ACHN (cell line): Measurements from ENCODE around the gene SGO1.

Source experiments
- DNase-seq: peaks from one replicate; pipeline ENCODE4 v3.0.0-alpha.2; 2015
- in situ Hi-C: cut with HindIII; loops from 2 replicates; pipeline ENCODE4 v1.10.0; 2017; ENCODE audit warnings: low sequenced_read_pairs, low pct_ligation_motif_present, low pct_unique_long_range_greater_than_20kb

The SGO1 gene

DNA sequence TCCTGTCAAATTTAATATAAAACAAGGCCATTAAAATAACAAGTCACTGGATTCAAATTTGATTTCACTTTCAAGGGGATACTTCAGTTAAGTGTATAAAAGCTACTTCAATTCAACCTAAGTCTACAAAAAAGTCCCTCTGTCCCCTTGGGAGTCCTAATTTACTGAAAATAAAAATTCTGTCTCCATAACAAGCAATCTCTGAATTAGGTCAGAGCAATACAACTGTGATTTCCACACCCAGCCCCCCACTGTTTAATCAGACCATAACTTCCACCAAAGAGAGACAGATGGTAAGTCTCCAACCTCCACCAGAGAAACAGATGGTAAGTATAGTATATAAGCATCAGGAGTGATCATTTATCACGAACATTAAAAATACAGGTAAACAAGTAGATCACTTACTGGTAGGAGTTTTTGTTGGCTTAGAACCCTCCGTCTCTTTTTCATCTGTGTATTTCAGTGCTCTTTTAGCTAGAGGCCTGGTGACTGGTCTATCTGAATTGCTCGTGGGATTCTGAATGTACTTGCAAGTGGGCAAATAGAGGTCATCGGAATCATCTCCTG lies 12.1 kb downstream of the SGO1 start:
- DNase-seq = no peak
- in situ Hi-C loops = no loop called here

DNA sequence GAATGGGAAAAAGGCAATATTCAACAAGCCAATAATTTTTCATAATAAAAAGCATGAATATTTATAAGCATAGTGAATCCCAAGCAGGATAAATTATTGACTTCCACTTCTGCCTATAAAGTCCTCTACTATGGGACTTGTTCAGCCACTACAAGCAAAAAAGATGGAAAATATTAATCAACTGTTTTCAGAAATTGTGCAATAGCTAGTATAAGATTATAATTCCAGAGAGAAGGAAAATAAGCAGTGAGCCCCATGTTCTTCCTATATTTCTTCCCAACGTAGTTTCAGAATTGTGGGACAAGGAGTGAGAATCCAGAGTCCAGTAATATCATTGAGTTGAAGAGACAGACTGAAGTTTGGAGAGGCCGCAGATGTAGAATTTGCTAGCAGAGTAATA lies 24.3 kb downstream of the SGO1 start:
- no peak for DNase-seq
- in situ Hi-C loops = no loop called here

DNA sequence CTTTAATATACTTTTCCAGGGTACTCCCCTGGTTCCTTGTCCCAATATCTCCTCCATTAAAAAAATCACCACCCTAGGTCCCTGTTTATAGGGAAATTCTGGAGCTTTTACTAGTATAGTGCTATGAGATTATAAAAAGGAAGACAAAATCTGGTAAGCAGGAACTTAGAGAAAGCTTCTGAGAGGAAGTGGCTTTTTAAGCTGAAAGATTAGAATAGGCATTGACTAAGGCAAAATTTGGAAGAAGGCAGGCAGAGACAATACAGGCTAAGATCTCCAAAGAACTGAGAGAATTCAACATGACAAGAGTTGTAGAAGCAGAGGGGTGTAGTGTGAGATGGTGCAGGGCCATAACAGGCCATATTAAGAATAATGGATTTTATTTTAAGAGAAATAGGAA lies 25.8 kb downstream of the SGO1 start:
- no peak for DNase-seq
- in situ Hi-C loops = no loop called here

- DNase-seq = no peak
- in situ Hi-C loops = no loop called here
Measured at GRCh38 chr3:20154928-20155327, 31.1 kb downstream of the SGO1 start.

GRCh38 chr3:20154078-20154477 lies 31.9 kb downstream of the SGO1 start:
- no peak for DNase-seq
- in situ Hi-C loops = no loop called here

GRCh38 chr3:20148466-20148865 lies 37.5 kb downstream of the SGO1 start:
- no peak for DNase-seq
- in situ Hi-C loops = no loop called here

- in situ Hi-C loops = no loop called here
Measured at GRCh38 chr3:20147361-20147760, 38.6 kb downstream of the SGO1 start.

DNA sequence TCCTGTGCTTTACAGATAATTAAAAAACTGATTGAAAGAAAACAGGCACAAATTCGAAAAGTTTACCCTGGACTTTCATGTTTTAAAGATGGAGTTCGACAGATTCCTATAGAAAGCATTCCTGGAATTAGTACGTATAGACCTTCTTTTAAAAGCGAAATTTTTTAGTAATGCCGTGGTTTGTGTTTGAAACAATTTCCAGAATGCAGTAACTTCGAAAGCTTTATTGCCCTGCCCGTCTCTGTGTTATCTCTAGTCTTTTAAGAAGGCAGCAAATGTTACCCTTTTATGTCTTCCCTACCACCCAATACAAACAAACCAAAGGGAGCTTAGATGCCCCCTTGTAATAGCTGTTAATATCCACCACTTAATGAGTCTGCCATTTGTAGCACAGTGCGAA lies 39.7 kb downstream of the SGO1 start:
- no peak for DNase-seq
- in situ Hi-C loops = no loop called here

More at GRCh38 chr3:20147361-20147760, 38.6 kb downstream of the SGO1 start:
- DNase-seq = no peak

GRCh38 chr3:20145874-20146273 lies 40.1 kb downstream of the SGO1 start:
- DNase-seq = no peak
- in situ Hi-C loops = no loop called here

- in situ Hi-C loops = no loop called here
Measured at GRCh38 chr3:20143519-20143918, 42.5 kb downstream of the SGO1 start.

GRCh38 chr3:20142517-20142916 lies 43.5 kb downstream of the SGO1 start:
- no peak for DNase-seq
- in situ Hi-C loops = no loop called here

More at GRCh38 chr3:20143519-20143918, 42.5 kb downstream of the SGO1 start:
- no peak for DNase-seq

GRCh38 chr3:20141851-20142250 lies 44.2 kb downstream of the SGO1 start:
- DNase-seq = no peak
- in situ Hi-C loops = no loop called here

- in situ Hi-C loops = no loop called here
- DNase-seq = no peak
Measured at GRCh38 chr3:20141316-20141715, 44.7 kb downstream of the SGO1 start.

- DNase-seq = no peak
- in situ Hi-C loops = no loop called here
Measured at GRCh38 chr3:20140881-20141280, 45.1 kb downstream of the SGO1 start.

GRCh38 chr3:20137647-20138046 lies 48.4 kb downstream of the SGO1 start:
- DNase-seq = no peak
- in situ Hi-C loops = no loop called here

- DNase-seq = no peak
- in situ Hi-C loops = no loop called here
Measured at GRCh38 chr3:20136231-20136630, 49.8 kb downstream of the SGO1 start.

DNA sequence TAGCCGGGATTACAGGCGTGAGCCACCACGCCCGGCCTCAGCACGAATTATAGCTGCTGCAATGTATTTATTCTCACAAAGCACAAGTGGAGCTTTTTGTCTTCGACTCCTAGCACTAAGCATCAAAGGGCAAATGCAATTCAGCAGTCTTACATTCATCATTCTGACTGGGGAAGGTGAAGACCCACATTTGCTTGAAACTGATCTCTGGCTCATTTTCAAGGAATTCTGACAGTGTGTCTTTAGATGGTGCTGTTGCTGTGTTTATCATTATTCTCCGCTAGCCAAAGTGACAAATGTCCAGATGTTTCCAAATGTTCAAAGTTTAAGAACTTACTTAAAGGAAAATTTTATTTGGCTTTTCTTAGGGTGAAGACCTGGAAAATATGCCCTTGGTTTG lies 55.9 kb downstream of the SGO1 start:
- in situ Hi-C loops = no loop called here
- no peak for DNase-seq

DNA sequence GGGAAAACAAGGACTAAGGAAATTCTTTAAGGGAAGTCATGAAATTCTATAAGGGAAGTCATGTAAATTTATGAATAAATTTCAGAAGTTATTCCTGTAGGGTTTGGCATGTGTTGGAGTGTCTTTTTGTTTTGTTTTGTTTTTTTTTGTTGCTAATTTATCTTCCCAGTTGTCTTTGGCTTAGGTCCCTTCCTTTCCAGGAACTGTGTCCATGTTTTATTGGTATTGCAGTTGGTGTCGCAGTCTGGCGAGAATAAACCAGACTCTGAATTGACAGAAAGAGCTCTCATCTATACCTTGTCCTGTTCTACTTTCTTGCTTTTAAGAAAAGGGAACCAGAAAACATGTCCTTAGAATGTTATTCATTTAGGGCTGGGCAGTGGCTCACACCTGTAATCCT lies 57.6 kb downstream of the SGO1 start:
- no peak for DNase-seq
- in situ Hi-C loops = no loop called here

- in situ Hi-C loops = no loop called here
- no peak for DNase-seq
Measured at GRCh38 chr3:20125897-20126296, 60.1 kb downstream of the SGO1 start.

GRCh38 chr3:20125289-20125688 lies 60.7 kb downstream of the SGO1 start:
- in situ Hi-C loops = no loop called here
- no peak for DNase-seq

DNA sequence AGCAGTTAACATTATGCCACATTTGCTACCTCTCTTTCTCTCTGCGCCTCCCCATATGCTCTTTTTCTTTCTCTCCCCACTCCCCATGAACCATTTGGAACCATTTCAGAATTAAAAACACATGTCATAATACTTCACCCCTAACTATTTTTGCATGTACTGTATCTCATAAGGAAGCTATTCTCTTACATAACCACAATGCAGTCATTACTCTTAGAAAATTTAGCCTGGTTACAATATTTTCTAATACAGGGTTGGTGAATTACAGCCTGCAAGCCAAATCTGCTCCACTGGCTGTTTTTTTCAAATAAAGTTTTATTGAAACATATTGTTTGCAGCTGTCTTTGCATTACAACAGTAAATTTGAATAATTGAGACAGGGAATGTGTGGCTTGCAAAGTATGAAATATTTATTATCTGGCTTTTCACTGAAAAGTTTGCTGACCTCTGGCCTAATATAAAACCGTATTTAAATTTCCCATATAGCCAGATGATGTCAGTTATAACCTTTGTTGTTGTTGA lies 62.8 kb downstream of the SGO1 start:
- in situ Hi-C loops = no loop called here
- DNase-seq = no peak
